Smooth muscle cell of the brain vasculature (primary cell): ENCODE measurements around the gene PRR3.
A peak's percentile ranks its signal among the peaks of the same experiment; 100 is the strongest.
"Not testable (repeated sequence)": the region's sequence is repeated elsewhere in the genome, so short reads cannot be mapped to it uniquely, and the experiment has no call there.

Experiments used
- DNase-seq: peaks from one replicate; pipeline ENCODE4 v3.0.0-alpha.2; 2012; ENCODE audit warnings: low read depth, low spot score

The PRR3 gene

DNA sequence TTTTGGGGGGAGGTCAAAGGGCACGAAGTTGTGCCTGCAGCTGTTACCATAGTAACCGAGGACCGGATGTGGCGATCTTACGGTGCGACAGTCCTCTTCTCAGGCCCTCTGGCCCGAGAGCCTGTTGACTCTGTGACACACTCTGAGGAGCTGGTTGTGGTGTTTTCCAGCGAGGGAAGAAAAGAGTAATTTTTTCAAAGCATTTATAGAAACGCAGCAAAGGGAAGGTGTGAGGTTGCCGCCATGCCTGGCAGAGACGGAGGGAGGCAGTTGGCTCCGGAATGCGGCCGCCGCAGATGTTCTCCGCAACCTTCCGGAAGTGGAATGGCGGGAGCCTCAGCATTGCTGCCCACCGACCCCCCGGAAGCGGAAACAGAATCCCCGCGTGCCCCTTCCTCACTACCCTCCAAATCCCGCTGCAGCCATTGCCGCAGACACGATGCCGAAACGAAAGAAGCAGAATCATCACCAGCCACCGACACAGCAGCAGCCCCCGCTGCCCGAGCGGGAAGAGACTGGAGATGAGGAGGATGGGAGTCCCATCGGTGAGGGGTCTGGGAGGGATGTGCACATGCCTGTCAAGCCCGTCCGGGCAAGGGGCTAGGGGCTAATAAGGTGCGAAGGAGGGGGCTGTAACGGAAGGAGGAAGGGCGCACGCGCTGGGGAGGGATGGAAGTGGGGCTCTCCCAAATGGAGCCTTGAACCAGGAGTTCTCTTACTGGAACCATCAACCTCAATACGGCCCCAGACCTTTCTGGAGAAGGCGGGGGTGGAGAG lies at the start of gene PRR3:
Gene PRR3 (plus strand): TSS at position 390 of the 777 bp plus-strand sequence. CDS start 50 bp downstream, at position 440.
- no peak for DNase-seq

DNA sequence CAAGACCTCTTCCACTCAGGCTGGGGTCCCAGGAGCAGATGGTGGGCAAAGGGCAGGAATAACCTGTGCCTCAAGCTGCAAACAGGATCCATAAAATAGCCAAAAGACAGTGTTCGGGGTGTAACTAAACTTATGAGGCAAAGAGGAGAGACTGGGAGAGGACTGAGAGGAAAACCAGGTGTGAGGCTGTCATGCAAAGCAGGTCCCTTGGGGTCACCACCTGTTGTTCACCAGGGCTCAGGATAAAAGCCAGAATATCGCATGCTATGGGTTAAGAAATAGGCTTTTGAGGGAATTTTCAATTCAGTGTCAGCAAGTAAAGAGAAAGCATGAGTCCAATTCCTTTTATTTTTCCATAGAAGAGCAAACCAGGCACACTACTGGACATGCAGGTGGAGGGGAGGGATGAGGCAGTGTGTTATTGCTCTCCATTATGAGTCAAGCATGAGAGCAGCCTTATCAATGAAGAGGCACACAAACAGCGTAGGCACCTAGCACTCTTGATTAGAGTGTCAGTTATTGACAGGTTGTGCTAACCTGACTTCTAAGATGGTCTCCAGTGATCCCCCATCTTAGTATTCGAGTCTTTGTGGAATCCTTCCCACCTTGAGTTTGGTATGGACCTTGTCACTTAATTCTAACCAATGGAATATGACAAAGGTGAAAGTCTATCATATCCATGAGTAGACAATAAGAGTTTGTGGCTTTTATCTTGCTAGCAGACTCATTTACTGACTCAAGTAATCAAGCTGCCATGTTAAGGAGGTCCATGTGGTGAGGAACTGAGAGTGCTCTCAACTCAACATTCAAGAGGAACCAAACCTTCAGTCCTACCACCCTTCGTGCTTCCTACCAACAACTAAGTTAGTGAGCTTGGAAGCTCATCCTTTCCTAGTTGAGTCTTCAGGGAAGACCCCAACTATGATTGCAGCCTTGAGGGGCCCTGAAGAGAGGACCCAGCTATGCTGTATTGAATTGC lies 49.0 kb upstream of the PRR3 start:
- no peak for DNase-seq

GRCh38 chr6:30508890-30509736 lies 48.0 kb upstream of the PRR3 start:
- DNase-seq: no peak

- DNase-seq: no peak
These were observed 46.5 kb upstream of the PRR3 start for GRCh38 chr6:30510419-30511168.

DNA sequence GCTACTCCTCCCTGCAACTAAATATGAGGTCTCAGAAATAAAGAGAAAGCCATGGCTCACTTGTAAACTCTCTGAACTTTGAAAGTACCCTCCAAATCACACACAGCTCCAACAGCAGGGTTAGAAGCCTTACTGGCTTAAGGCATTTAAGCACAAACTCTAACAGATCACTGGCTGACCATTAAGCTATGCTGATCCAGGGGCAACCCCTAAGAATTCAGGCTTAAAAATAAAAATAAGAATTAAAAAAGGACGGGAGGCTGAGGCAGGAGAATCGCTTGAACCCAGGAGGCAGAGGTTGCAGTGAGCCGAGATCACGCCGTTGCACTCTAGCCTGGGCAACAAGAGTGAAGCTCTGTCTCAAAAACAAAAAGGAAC lies 45.9 kb upstream of the PRR3 start:
- no peak for DNase-seq

DNA sequence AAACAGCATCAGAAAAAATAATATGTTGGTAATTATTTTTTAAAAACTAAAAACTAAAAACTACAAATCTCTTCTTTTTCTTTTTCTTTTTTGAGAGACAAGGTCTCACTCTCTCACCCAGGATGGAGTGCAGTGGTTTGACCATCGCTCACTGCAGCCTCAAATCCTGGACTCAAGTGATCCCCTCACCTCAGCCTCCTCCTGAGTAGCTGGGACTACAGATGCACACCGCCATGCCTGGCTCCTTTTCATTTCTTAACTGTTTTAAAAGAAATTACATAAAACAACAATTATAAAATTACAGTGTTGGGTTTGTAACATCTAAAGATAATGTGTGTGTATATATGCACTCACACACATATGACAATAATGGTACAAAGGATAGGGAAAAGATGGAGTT lies 43.6 kb upstream of the PRR3 start:
- no peak for DNase-seq

DNA sequence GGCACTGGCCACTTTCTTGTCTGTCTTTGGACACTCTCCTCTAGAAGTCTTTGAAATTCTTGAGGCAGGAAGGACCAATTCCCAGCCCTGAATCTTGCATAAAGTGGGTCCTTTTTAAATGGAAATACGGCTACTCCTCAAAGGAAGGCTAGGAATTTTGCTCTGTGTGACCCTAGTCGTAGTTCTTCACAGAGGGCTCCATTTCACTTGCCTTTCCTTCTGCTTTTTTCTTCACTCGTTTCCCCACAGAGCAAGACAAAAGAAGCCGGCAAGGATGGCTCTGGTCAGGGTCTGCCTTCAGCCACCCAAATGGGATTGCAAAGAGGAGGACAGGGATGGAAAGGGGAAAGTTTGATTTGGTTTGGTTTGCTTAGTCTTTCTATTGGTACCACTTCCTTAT lies 42.0 kb upstream of the PRR3 start:
- no peak for DNase-seq

- peak; percentile 73 for DNase-seq
These were observed 40.9 kb upstream of the PRR3 start for GRCh38 chr6:30515944-30516753.

GRCh38 chr6:30516754-30517076 lies 40.4 kb upstream of the PRR3 start:
- not testable (repeated sequence) for DNase-seq

GRCh38 chr6:30517767-30518504 lies 39.2 kb upstream of the PRR3 start:
- DNase-seq: not testable (repeated sequence)

GRCh38 chr6:30518505-30519145 lies 38.5 kb upstream of the PRR3 start:
- not testable (repeated sequence) for DNase-seq

GRCh38 chr6:30520522-30520921 lies 36.6 kb upstream of the PRR3 start:
- no peak for DNase-seq

DNA sequence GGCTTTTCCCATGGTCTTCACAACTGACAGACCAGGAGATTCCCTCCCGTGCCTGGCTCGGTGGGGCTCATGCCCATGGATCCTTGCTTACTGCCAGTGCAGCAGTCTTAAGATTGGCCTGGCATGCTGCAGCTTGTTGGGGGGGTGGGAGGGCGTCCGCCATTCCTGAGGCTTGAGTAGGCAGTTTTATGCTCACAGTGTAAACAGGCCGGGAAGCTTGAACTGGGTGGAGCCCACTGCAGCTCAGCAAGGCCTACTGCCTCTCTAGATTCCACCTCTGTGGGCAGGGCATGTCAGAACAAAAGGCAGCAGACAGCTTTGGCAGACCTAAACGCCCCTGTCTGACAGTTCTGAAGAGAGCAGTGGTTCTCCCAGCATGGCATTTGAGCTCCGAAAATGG lies 36.0 kb upstream of the PRR3 start:
- DNase-seq: not testable (repeated sequence)

DNA sequence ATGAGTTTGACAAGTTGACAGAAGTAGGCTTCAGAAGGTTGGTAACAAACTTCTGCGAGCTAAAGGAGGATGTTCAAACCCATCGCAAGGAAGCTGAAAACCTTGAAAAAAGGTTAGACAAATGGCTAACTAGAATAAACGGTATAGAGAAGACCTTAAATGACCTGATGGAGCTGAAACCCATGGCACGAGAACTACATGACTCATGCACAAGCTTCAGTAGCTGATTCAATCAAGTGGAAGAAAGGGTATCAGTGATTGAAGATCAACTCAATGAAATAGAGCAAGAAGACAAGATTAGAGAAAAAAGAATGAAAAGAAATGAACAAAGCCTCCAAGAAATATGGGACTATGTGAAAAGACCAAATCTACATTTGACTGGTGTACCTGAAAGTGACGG lies 35.1 kb upstream of the PRR3 start:
- not testable (repeated sequence) for DNase-seq

DNA sequence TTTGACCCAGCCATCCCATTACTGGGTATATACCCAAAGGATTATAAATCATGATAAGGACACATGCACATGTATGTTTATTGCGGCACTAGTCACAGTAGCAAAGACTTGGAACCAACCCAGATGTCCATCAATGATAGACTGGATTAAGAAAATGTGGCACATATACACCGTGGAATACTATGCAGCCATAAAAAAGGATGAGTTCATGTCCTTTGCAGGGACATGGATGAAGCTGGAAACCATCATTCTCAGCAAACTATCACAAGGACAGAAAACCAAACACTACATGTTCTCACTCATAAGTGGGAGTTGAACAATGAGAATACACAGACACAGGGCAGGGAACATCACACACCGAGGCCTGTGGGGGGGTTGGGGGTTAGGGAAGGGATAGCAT lies 30.7 kb upstream of the PRR3 start:
- not testable (repeated sequence) for DNase-seq

- DNase-seq: not testable (repeated sequence)
These were observed 27.7 kb upstream of the PRR3 start for GRCh38 chr6:30529349-30529875.

- no peak for DNase-seq
These were observed 27.1 kb upstream of the PRR3 start for GRCh38 chr6:30530014-30530413.

DNA sequence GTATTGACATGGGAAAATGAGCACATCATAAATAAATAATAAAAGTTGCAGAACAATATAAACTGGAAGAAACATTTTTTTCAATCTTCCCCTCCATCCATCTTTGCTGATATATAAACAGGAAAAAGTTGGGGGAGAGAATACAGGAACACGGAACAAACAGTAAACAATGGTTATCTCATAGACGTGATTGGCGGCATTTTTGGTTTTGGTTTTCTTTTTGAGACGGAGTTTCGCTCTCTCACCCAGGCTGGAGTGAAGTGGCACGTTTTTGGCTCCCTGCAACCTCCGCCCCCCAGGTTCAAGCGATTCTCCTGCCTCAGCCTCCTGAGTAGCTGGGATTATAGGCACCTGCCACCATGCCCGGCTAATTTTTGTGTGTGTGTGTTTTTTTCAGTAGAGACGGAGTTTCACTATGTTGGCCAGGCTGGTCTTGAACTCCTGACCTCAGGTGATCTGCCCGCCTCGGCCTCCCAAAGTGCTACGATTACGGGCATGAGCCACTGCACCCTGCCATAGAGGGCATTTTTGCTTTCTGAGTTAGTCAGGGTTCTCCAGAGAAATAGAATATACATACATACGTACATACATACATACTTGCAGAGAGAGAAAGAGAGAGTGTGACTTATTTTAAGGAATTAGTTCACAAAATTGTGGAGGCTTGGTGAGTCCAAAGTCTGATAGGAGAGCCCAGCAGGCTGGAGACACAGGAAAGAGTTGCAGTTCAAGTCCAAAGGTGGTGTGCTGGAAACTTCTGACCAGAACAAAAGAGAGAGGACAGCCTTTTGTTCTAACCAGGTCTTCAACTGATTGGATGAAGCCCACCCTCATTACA lies 23.4 kb upstream of the PRR3 start:
- DNase-seq: no peak
